PFSK-1 (cell line): ENCODE data around the gene DOCK1.

ENCODE experiments used
- FOXP2 ChIP-seq: optimal IDR thresholded peaks from 2 replicates; pipeline ENCODE3; 2011; ENCODE audit warnings: borderline replicate concordance, control low read depth, inconsistent platforms; ENCODE audit not compliant: insufficient read depth; ENCODE audit errors: extremely low read length, extremely low read depth
- POLR2AphosphoS5 ChIP-seq: IDR thresholded peaks from 2 replicates; pipeline ENCODE4 v1.6.1; 2012; ENCODE audit warnings: low read depth, mild to moderate bottlenecking, control low read depth, low read length, moderate library complexity
- REST ChIP-seq, 2 experiments: IDR thresholded peaks; 2 replicates each; pipeline versions ENCODE4 v1.6.1 to v1.8.0; 2011 to 2012; ENCODE audit warnings: low read depth in 2 of 2, low read length in 2 of 2, control low read depth in 1 of 2, inconsistent platforms in 1 of 2, mild to moderate bottlenecking in 1 of 2, moderate library complexity in 1 of 2; ENCODE audit not compliant: insufficient read depth in 1 of 2
- SIN3A ChIP-seq: IDR thresholded peaks from 2 replicates; pipeline ENCODE4 v1.6.1; 2012; ENCODE audit warnings: mild to moderate bottlenecking, low read length, moderate library complexity, borderline replicate concordance; ENCODE audit not compliant: insufficient read depth
- TAF1 ChIP-seq: IDR thresholded peaks from 2 replicates; pipeline ENCODE4 v1.6.1; 2012; ENCODE audit warnings: low read length, control low read depth, borderline replicate concordance; ENCODE audit not compliant: insufficient read depth

The DOCK1 gene

GRCh38 chr10:127003032-127003685 is 97.9 kb downstream of the DOCK1 start:
- TF ChIP-seq TAF1 (no peak), FOXP2 (no peak), SIN3A (no peak), REST (IDR thresholded peaks at IDR 0.05; ENCODE audit: insufficient read depth in 1 of 2, low read depth in 2 of 2, low read length in 2 of 2) (no peak), POLR2AphosphoS5 (no peak)

GRCh38 chr10:127006453-127006852 is 101.2 kb downstream of the DOCK1 start:
- TF ChIP-seq TAF1 (no peak), POLR2AphosphoS5 (no peak), FOXP2 (no peak), SIN3A (no peak), REST (IDR thresholded peaks at IDR 0.05; ENCODE audit: insufficient read depth in 1 of 2, low read depth in 2 of 2, low read length in 2 of 2) (no peak)

- TF ChIP-seq REST (IDR thresholded peaks at IDR 0.05; ENCODE audit: insufficient read depth in 1 of 2, low read depth in 2 of 2, low read length in 2 of 2), result no peak
- TF ChIP-seq TAF1, result no peak
- TF ChIP-seq FOXP2, result no peak
- no peak for TF ChIP-seq POLR2AphosphoS5
- no peak for TF ChIP-seq SIN3A
Observed at GRCh38 chr10:127009366-127009765, 104.1 kb downstream of the DOCK1 start.

GRCh38 chr10:127011174-127011573 is 105.9 kb downstream of the DOCK1 start:
- TF ChIP-seq POLR2AphosphoS5, result no peak
- TF ChIP-seq TAF1, result no peak
- no peak for TF ChIP-seq REST (IDR thresholded peaks at IDR 0.05; ENCODE audit: insufficient read depth in 1 of 2, low read depth in 2 of 2, low read length in 2 of 2)
- no peak for TF ChIP-seq SIN3A
- TF ChIP-seq FOXP2, result no peak
